Adrenal gland (tissue), 12 donors: ENCODE data around the gene FAM162A. TPM values are rescaled to one million over a fixed set of nuclear protein-coding genes. Genes with fewer than 3 reads are reported as not detected.
"Not testable (repeated sequence)": the region's sequence is repeated elsewhere in the genome, so short reads cannot be mapped to it uniquely, and the experiment has no call there.

Source experiments
- DNase-seq, 7 donors: peaks; one replicate each; pipeline ENCODE4 v3.0.0-alpha.2; 2019 to 2020
- H3K27ac ChIP-seq, 5 donors: fragments of 200-600 bp; sonication (generic) in 4 of 5; 1 replicate in 3 of 5; 2 replicates in 2 of 5; pipeline versions ENCODE4 v1.5.1 to v1.8.0; 2016 to 2020; ENCODE audit warnings: mild to moderate bottlenecking in 1 of 5
- H3K27me3 ChIP-seq: fragments of 200-600 bp; 2 replicates; pipeline ENCODE4 v1.8.0; 2021
- H3K36me3 ChIP-seq, 2 donors: fragments of 200-600 bp; replicated peaks in 1 of 2; 1 replicate in 1 of 2; 2 replicates in 1 of 2; pipeline versions ENCODE4 v1.5.1 to v1.8.0; 2018 to 2022
- H3K4me1 ChIP-seq, 2 donors: fragments of 200-600 bp; replicated peaks in 1 of 2; 1 replicate in 1 of 2; 2 replicates in 1 of 2; pipeline versions ENCODE4 v1.5.1 to v1.8.0; 2018 to 2021
- H3K4me3 ChIP-seq, 4 donors: fragments of 200-600 bp; sonication (generic) in 3 of 4; one replicate each; pipeline ENCODE4 v1.5.1; 2016 to 2018
- H3K9me3 ChIP-seq, 3 donors: fragments of 200-600 bp; sonication (generic) in 1 of 3; replicated peaks in 1 of 3; 1 replicate in 2 of 3; 2 replicates in 1 of 3; pipeline versions ENCODE4 v1.5.1 to v1.8.0; 2016 to 2021
- CTCF ChIP-seq, 6 experiments: fragments of 450-650 bp in 4 of 6; fragments of 200-600 bp in 2 of 6; sonication (generic) in 1 of 6; IDR thresholded peaks; 1 replicate in 5 of 6; 2 replicates in 1 of 6; pipeline versions ENCODE4 v1.5.1 to v1.8.0; 2016 to 2021; ENCODE audit warnings: antibody characterized with exemption in 6 of 6, mild to moderate bottlenecking in 2 of 6, moderate library complexity in 1 of 6
- POLR2A ChIP-seq, 2 donors: fragments of 450-650 bp; IDR thresholded peaks; one replicate each; pipeline ENCODE4 v1.6.1; 2017; ENCODE audit warnings: antibody characterized with exemption in 2 of 2, mild to moderate bottlenecking in 2 of 2, moderate library complexity in 1 of 2
- WGBS, 4 donors: extraction: QIAGEN DNeasy Blood & Tissue Kit in 2 of 4; methylation state at CpG; one replicate each; pipeline versions ENCODE4 v1.1.5 to v1.1.7; 2013 to 2017; 5-methylcytosine and 5-hydroxymethylcytosine counted together
- intact Hi-C, 2 donors: fragments of 100-400 bp; cut with DNase I; formaldehyde crosslinking; loops; one replicate each; pipeline versions ENCODE4 v1.14.1 to v1.15.0; 2022 to 2023
- polyA plus RNA-seq, 3 donors: library from polyadenylated mRNA; stranded (reverse); fragments of 200-250 nt in 2 of 3; fragments of 350-450 nt in 1 of 3; fragmentation: Illumina TruSeq in 1 of 3; extraction: RNeasy Lipid Tissue Mini Kit (QIAGEN cat#74804) in 1 of 3; gene quantifications; one replicate each; pipeline ENCODE4 v1.2.3, GENCODE V29; 2013 to 2014
- total RNA-seq, 9 donors: library from RNA; depleted of rRNA in 4 of 9; stranded (reverse); fragments of >200 nt in 4 of 9; fragments of 120-200 nt in 1 of 9; fragmentation: NEBNext Ultra II Directional in 1 of 9; extraction: Animal tissue kit (Norgen Biotek cat#: 25700) in 1 of 9; gene quantifications; one replicate each; pipeline versions ENCODE4 v1.1.0 to v1.2.4, GENCODE V29; 2013 to 2023
- donor health status: healthy with polysubstance abuse.
- donor health status: Bipolar disorder and iron deficiency.
- donor health status: DM: yes; HTN: yes; CAD: no.
- donor health status: DM: no; HTN: no; CAD: no.
- donor health status: DM: no; HTN: no; CAD: no.
- donor health status: DM: yes; HTN: yes; CAD: no.

FAM162A gene
- total and polyA plus RNA-seq, 12 donors, result 36.2 to 287 (median 79.7) TPM

- Histone ChIP-seq H3K36me3 (peaks cover 0 to 36% of the 10 kb centered on the region in 2 donors), H3K4me1 (peaks cover 0 to 30% of the 10 kb centered on the region in 2 donors), H3K4me3 (no peak overlapping the region), H3K9me3 (no peaks in the 10 kb centered on the region), H3K27me3 (no peaks in the 10 kb centered on the region), H3K27ac (no peak overlapping the region)
- intact Hi-C loops, result no loop called here
- no peak for TF ChIP-seq POLR2A (IDR thresholded peaks at IDR 0.05)
- no peak for TF ChIP-seq CTCF (IDR thresholded peaks at IDR 0.05)
- DNase-seq, result no peak
- WGBS, 4 donors, result 77 to 88% (median 82%) methylated on average over 2 of the region's 2 CpGs
These were observed 44.0 kb downstream of the FAM162A start for GRCh38 chr3:122427857-122428471.

- no peak for DNase-seq
- TF ChIP-seq CTCF (IDR thresholded peaks at IDR 0.05) (no peak), POLR2A (IDR thresholded peaks at IDR 0.05) (no peak)
These were observed 46.4 kb downstream of the FAM162A start for GRCh38 chr3:122430371-122430770.

GRCh38 chr3:122435950-122436349, 52.0 kb downstream of the FAM162A start:
- H3K4me3 ChIP-seq, result no peak overlapping the region
- H3K36me3 ChIP-seq, result peaks cover 0 to 66% of the 10 kb centered on the region in 2 donors
- H3K27ac ChIP-seq, result no peak overlapping the region
- no peaks in the 10 kb centered on the region for H3K27me3 ChIP-seq
- TF ChIP-seq POLR2A (IDR thresholded peaks at IDR 0.05), result no peak
- no peak for TF ChIP-seq CTCF (IDR thresholded peaks at IDR 0.05)
- 97 to 98% (median 98%) methylated on average over 9 of the region's 9 CpGs for WGBS, 4 donors
- DNase-seq, result no peak
- no peaks in the 10 kb centered on the region for H3K9me3 ChIP-seq
- no peaks in the 10 kb centered on the region for H3K4me1 ChIP-seq
- intact Hi-C loops, result no loop called here

More at GRCh38 chr3:122430371-122430770, 46.4 kb downstream of the FAM162A start:
- H3K9me3 ChIP-seq, result no peaks in the 10 kb centered on the region
- H3K4me1 ChIP-seq, result peaks cover 0 to 11% of the 10 kb centered on the region in 2 donors
- no peaks in the 10 kb centered on the region for H3K27me3 ChIP-seq
- H3K27ac ChIP-seq, result no peak overlapping the region
- no peak overlapping the region for H3K4me3 ChIP-seq
- WGBS, 4 donors, result 84 to 96% (median 91%) methylated on average over 2 of the region's 2 CpGs
- intact Hi-C loops, result no loop called here
- peaks cover 0 to 40% of the 10 kb centered on the region in 2 donors for H3K36me3 ChIP-seq

GRCh38 chr3:122443090-122443489, 59.1 kb downstream of the FAM162A start:
- Histone ChIP-seq H3K4me1 (peaks cover 0 to 5% of the 10 kb centered on the region in 2 donors), H3K27ac (no peak overlapping the region), H3K36me3 (peaks cover 0 to 40% of the 10 kb centered on the region in 2 donors), H3K9me3 (no peaks in the 10 kb centered on the region), H3K27me3 (no peaks in the 10 kb centered on the region), H3K4me3 (no peak overlapping the region)
- intact Hi-C loops, result no loop called here
- DNase-seq, result no peak
- 68 to 89% (median 86%) methylated on average over 2 to 10 of the region's 10 CpGs for WGBS, 4 donors
- TF ChIP-seq POLR2A (IDR thresholded peaks at IDR 0.05) (no peak), CTCF (IDR thresholded peaks at IDR 0.05) (no peak)

- peaks cover 0 to 44% of the 10 kb centered on the region in 2 donors for H3K36me3 ChIP-seq
These were observed 59.9 kb downstream of the FAM162A start for GRCh38 chr3:122443762-122444490.

GRCh38 chr3:122444491-122444887, 60.5 kb downstream of the FAM162A start:
- 94 to 100% (median 97%) methylated on average over 5 of the region's 5 CpGs for WGBS, 4 donors
- H3K4me1 ChIP-seq, intact Hi-C loops, H3K9me3 ChIP-seq, DNase-seq, H3K27ac ChIP-seq, H3K27me3 ChIP-seq, H3K4me3 ChIP-seq: not testable (repeated sequence)
- H3K36me3 ChIP-seq, result peaks cover 0 to 41% of the 10 kb centered on the region in 2 donors

More at GRCh38 chr3:122443762-122444490, 59.9 kb downstream of the FAM162A start:
- H3K4me1 ChIP-seq, H3K9me3 ChIP-seq, H3K27ac ChIP-seq, DNase-seq, H3K4me3 ChIP-seq, H3K27me3 ChIP-seq, intact Hi-C loops: not testable (repeated sequence)
- 86 to 97% (median 93%) methylated on average over 11 of the region's 11 CpGs for WGBS, 4 donors

- peaks cover 0 to 44% of the 10 kb centered on the region in 2 donors for H3K36me3 ChIP-seq
- H3K4me3 ChIP-seq, H3K4me1 ChIP-seq, DNase-seq, H3K27ac ChIP-seq, H3K27me3 ChIP-seq, H3K9me3 ChIP-seq, intact Hi-C loops: not testable (repeated sequence)
- 94 to 98% (median 96%) methylated on average over 6 of the region's 6 CpGs for WGBS, 4 donors
These were observed 64.2 kb downstream of the FAM162A start for GRCh38 chr3:122448218-122448617.
